ENCODE measurements around the gene CYP2C18.
"Not testable (repeated sequence)": the region's sequence is repeated elsewhere in the genome, so short reads cannot be mapped to it uniquely, and the experiment has no call there.

Gene CYP2C18

DNA sequence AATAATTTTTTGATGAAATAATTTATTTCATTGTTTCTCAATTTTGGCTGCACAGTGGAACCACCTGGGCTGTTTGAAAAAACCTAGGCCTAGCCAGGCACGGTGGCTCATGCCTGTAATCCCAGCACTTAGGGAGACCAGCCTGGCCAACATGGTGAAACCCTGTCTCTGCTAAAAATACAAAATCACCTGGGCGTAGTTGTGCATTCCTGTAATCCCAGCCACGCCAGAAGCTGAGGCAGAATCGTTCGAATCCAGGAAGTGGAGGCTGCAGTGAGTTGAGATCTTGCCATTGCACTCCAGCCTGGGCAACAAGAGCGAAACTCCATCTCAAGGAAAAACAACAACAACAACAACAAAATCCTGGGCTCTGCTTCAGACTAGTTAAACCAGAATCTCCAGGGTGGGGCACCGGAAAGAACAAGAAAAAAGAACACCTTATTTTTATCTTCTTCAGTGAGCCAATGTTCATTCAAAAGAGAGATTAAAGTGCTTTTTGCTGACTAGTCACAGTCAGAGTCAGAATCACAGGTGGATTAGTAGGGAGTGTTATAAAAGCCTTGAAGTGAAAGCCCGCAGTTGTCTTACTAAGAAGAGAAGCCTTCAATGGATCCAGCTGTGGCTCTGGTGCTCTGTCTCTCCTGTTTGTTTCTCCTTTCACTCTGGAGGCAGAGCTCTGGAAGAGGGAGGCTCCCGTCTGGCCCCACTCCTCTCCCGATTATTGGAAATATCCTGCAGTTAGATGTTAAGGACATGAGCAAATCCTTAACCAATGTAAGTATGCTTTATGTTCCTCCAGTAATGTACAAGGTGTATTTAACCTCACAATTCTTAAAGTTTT is at the start of gene CYP2C18:
TSS of gene CYP2C18 (plus strand) at position 516 of the 841 bp plus-strand sequence. CDS start at position 607, 91 bp downstream.
- no peak for DNase-seq

GRCh38 chr10:94638097-94638496 is 45.4 kb upstream of the CYP2C18 start:
- not testable (repeated sequence) for DNase-seq

DNA sequence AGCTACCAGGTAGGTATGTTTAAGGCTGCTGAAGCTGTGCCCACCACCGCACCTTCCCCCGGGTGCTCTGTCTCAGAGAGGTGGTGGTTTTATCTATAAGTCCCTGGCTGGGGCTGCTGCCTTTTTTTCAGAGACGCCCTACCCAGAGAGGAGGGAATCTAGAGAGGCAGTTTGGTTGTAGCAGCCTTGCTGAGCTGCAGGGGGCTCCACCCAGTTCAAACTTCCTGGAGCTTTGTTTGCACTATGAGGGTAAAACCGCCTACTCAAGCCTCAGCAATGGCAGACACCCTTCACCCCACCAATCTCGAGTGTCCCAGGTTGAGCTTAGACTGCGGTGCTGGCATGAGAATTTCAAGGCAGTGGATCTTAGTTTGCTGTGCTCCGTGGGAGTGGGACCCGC is 43.6 kb upstream of the CYP2C18 start:
- DNase-seq: no peak

- no peak for DNase-seq
Measured at GRCh38 chr10:94640562-94640961, 43.0 kb upstream of the CYP2C18 start.

GRCh38 chr10:94641480-94641879 is 42.0 kb upstream of the CYP2C18 start:
- no peak for DNase-seq

DNA sequence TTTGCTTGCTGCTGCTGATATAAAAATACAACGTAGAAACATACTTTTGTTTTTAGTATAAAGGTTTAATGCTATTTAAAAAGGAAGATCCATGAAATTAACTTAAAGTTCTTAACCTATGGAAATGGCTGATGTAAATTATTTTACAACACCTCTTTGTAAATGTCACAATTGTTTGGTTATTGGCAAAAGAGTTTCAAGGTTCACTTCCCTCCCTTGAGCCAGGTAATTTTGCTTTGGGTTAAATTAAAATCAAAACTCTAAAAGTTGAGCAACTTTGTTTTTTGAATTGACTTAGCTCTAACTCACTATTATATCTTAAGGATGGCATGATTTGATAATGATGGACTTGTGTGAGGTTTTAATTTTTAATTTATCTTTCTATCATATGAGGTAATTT is 39.2 kb upstream of the CYP2C18 start:
- no peak for DNase-seq

GRCh38 chr10:94645285-94645684 is 38.2 kb upstream of the CYP2C18 start:
- no peak for DNase-seq

DNA sequence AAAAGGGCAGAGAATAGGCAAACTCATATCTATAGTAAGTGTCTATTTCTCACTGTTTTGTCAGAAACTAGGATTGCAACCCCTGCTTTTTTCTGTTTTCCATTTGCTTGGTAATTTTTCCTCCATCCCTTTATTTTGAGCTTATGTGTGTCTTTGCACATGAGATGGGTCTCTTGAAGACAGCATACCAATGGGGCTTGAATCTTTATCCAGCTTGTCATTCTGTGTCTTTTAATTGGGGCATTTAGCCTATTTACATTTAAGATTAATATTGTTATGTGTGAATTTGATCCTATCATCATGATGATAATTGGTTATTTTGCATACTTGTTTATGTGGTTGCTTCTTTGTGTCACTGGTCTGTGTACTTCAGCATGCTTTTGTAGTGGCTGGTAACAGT is 28.3 kb upstream of the CYP2C18 start:
- not testable (repeated sequence) for DNase-seq

- DNase-seq: not testable (repeated sequence)
Measured at GRCh38 chr10:94663061-94663460, 20.5 kb upstream of the CYP2C18 start.

DNA sequence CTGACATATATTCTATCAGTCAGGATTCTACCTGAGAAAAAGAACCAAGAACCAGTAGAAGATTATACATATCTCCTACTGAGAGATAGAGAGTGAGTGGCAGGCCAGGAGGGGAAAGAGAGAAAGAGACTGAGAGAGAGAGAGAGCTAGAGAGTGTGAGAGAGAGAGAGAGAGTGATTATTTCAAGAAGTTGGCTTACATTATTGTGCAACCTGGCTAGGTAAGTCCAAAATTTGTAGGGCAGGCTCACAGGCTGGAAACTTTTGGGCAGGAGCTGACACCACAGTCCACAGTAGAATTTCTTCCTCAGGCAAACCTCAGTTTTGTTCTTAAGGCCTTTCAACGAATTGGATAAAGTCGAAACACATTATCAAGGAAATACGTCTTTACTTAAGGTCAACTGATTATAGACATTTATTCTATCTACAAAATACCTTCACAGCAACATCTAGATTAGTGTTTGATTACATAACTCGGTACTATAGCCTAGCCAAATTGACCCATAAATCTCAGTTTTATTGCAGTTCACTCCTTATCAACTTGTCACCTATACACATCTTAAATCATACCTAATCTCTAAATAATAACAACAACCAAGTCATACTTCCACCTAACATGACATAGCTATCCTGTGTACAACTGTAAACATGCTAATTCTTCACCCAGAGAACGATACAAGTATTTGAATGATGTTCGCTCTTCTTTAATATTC is 17.0 kb upstream of the CYP2C18 start:
- DNase-seq: no peak

DNA sequence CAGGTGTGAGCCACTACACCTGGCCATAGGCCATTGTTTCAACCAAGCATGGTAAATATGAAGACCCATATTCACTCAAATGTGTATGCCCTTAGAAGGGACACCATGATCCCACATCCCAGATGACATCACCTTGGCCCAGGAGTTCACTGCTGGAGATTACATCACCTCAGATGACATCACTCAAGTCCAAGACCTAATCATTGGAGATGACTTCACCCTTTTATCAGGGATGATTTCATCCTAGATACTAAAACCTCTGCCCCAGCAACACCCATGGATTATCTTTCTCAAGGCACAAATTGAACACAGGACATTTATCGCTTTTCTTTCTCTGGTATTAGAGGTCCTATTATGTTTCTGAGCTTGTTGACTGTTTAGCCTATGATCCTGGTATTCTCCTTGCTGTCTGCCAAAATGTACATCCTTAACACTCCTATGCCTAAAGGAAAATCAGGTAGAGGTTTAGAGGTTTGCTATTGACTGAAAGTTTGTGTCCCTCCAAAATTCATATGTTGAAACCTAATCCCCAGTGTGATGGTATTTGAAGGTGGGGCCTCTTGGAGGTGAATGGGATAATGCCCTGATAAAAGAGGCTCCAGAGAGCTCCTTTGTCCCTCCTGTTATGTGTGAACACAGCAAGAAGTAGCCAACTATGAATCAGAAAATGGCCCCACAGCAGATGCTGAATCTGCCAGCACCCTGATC is 9.8 kb upstream of the CYP2C18 start:
- no peak for DNase-seq

DNA sequence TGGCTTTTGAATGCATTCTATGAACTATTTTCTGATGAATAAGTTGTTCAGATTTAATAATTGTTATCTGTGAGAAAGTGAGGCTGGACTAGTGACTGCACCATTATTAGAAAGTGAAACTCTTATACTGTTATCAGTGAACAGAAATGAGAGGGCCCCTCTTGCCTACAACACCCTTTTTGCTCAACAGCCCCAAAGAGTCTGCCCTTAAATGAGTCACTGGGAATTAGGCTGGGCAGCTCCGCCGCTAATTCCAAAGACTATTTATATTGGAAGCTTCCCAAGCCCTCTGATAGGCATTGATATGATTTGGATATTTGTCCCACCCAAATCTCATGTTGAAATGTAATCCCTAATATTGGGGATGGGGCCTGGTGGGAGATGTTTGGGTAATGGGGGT is 7.0 kb upstream of the CYP2C18 start:
- DNase-seq: no peak

DNA sequence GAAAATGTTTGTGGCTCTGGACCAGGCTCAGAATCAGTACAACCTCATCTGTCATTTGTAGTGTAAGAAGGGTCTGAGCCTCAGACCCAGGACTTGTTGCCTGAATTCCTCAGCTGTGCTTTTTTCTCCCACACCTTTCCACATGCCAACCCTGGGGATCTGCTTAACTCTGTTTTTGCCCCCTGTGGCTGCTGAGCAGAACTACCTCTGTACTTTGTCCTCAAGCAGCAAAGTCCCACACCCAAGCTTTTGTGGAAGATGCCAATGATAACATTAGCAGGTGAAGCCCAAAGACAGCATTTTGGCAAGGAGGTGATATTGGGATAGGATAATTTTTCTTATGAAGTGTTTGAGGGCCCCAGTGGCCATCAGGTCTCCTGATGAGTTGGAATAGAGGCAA is 5.8 kb upstream of the CYP2C18 start:
- no peak for DNase-seq

DNA sequence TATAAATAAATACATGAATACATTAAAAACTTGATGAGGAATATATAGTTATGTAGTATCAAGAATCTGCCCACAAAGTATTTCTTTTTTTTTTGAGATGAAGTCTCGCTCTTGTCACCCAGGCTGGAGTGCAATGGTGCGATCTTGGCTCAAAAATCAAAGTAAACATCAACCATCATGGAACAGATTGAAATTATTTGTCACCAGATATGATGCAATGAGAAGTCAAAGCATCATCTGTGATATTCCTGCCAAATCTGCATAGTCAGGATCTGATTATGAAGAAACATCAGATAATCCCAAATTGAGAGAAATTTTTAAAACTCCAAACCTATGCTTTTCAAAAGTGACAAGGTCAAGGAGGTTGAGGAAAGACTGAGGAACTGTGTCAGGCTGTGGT is 5.1 kb upstream of the CYP2C18 start:
- no peak for DNase-seq

- DNase-seq: no peak
Measured at GRCh38 chr10:94680544-94680943, 3.0 kb upstream of the CYP2C18 start.

- not testable (repeated sequence) for DNase-seq
Measured at GRCh38 chr10:94682636-94683035, 893 bp upstream of the CYP2C18 start.

- DNase-seq: no peak
Measured at GRCh38 chr10:94687625-94688248, 4.2 kb downstream of the CYP2C18 start.

- DNase-seq: no peak
Measured at GRCh38 chr10:94706089-94706488, 22.6 kb downstream of the CYP2C18 start.

- DNase-seq: no peak
Measured at GRCh38 chr10:94710578-94710977, 27.0 kb downstream of the CYP2C18 start.

DNA sequence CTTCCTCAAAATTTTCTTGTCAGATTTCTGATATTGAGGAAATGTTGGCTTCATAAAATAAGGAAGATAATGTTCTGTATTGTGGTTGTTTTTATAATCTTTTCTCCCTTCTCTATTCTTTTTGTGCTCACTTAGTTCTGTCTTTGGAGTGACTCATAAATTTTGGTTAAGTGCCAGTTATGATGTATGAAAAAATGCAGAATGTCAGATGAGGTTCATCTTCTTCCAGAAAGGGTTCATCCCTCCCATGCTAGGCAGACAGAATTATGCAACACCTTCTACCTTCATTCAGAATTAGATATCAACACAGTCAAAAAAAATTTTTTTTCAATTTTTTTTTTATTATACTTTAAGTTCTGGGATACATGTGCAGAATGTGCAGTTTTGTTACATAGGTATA is 42.3 kb downstream of the CYP2C18 start:
- DNase-seq: no peak

DNA sequence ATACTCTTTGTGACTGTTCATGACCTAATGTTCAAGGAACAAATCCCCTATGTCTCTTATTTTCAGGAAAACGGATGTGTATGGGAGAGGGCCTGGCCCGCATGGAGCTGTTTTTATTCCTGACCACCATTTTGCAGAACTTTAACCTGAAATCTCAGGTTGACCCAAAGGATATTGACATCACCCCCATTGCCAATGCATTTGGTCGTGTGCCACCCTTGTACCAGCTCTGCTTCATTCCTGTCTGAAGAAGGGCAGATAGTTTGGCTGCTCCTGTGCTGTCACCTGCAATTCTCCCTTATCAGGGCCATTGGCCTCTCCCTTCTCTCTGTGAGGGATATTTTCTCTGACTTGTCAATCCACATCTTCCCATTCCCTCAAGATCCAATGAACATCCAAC is 51.7 kb downstream of the CYP2C18 start:
- no peak for DNase-seq

GRCh38 chr10:94738588-94738987 is 55.1 kb downstream of the CYP2C18 start:
- DNase-seq: no peak

GRCh38 chr10:94747137-94747536 is 63.6 kb downstream of the CYP2C18 start:
- no peak for DNase-seq
